Upper lobe of left lung (tissue), 6 donors: ENCODE results near the gene CPEB4. TPM values are rescaled to one million over a fixed set of nuclear protein-coding genes. Genes with fewer than 3 reads are reported as not detected.
A peak's percentile ranks its signal among the peaks of the same experiment; 100 is the strongest.

Experiments
- ATAC-seq, 2 donors: fragments of 200-7000 bp; cut with Tn5 transposase; one replicate each; pipeline ENCODE4 v1.9.1; 2022; ENCODE audit warnings: mild to moderate bottlenecking in 2 of 2, moderate library complexity in 2 of 2; ENCODE audit not compliant: low FRiP score in 2 of 2
- DNase-seq, 2 donors: peaks; one replicate each; pipeline ENCODE4 v3.0.0-alpha.2; 2019 to 2020
- H3K27ac ChIP-seq, 4 donors: fragments of 200-600 bp; sonication (generic); one replicate each; pipeline ENCODE4 v1.5.1; 2016 to 2019
- H3K27me3 ChIP-seq, 4 donors: fragments of 200-600 bp; sonication (generic); one replicate each; pipeline ENCODE4 v1.5.1; 2017 to 2019
- H3K36me3 ChIP-seq, 4 donors: fragments of 200-600 bp; sonication (generic); one replicate each; pipeline ENCODE4 v1.5.1; 2016 to 2019
- H3K4me1 ChIP-seq, 4 donors: fragments of 200-600 bp; sonication (generic); one replicate each; pipeline ENCODE4 v1.5.1; 2018 to 2019
- H3K4me3 ChIP-seq, 4 donors: fragments of 200-600 bp; sonication (generic); one replicate each; pipeline ENCODE4 v1.5.1; 2017 to 2019; ENCODE audit warnings: mild to moderate bottlenecking in 2 of 4, moderate library complexity in 1 of 4
- H3K9me3 ChIP-seq, 4 donors: fragments of 200-600 bp; sonication (generic); one replicate each; pipeline ENCODE4 v1.5.1; 2018 to 2019
- CTCF ChIP-seq, 6 experiments: fragments of 450-650 bp in 4 of 6; fragments of 200-600 bp in 2 of 6; sonication (generic) in 2 of 6; IDR thresholded peaks; one replicate each; pipeline ENCODE4 v1.5.1; 2016 to 2019; ENCODE audit warnings: antibody characterized with exemption in 6 of 6
- EP300 ChIP-seq, 4 donors: sonication (generic); formaldehyde crosslinking; IDR thresholded peaks; one replicate each; pipeline ENCODE4 v1.5.1; 2017; ENCODE audit warnings: antibody characterized with exemption in 4 of 4, control low read depth in 2 of 4
- POLR2A ChIP-seq, 4 donors: fragments of 450-650 bp; IDR thresholded peaks; one replicate each; pipeline ENCODE4 v1.5.1; 2016 to 2017; ENCODE audit warnings: antibody characterized with exemption in 4 of 4, mild to moderate bottlenecking in 2 of 4
- POLR2AphosphoS5 ChIP-seq, 2 donors: sonication (generic); formaldehyde crosslinking; IDR thresholded peaks; one replicate each; pipeline ENCODE4 v1.5.1; 2017; ENCODE audit warnings: antibody characterized with exemption in 2 of 2
- WGBS, 2 donors: methylation state at CpG; one replicate each; pipeline ENCODE4 v1.1.5; 2017 to 2018; 5-methylcytosine and 5-hydroxymethylcytosine counted together
- total RNA-seq, 6 donors: library from RNA; depleted of rRNA in 4 of 6; stranded (reverse); fragments of >200 nt in 4 of 6; gene quantifications; one replicate each; pipeline versions ENCODE4 v1.1.0 to v1.2.1, GENCODE V29; 2016 to 2021
- donor health status: DM: no; HTN: no; CAD: no; lungs with moderate emphysema.
- donor health status: DM: no; HTN: yes; CAD: no; lungs with severe emphysema.

Gene CPEB4
- total RNA-seq, 6 donors from 2014 or later = 52.6 to 96.4 (median 62.0) TPM

- H3K9me3 ChIP-seq = no peaks in the 10 kb centered on the region
- H3K4me3 ChIP-seq = no peak overlapping the region
- ATAC-seq = no peak
- peaks cover 31 to 41% (median 36%) of the 10 kb centered on the region in 4 donors for H3K4me1 ChIP-seq
- H3K27me3 ChIP-seq = no peaks in the 10 kb centered on the region
- peaks cover 0 to 24% (median 7%) of the 10 kb centered on the region in 4 donors for H3K36me3 ChIP-seq
- DNase-seq = no peak
- no peak overlapping the region for H3K27ac ChIP-seq
- TF ChIP-seq CTCF (IDR thresholded peaks at IDR 0.05) = no peak
- TF ChIP-seq EP300 (IDR thresholded peaks at IDR 0.05) = no peak
- no peak for TF ChIP-seq POLR2AphosphoS5 (IDR thresholded peaks at IDR 0.05)
- no peak for TF ChIP-seq POLR2A (IDR thresholded peaks at IDR 0.05)
Measured at GRCh38 chr5:173911623-173912022, 23.5 kb downstream of the CPEB4 start.

- 65 to 73% methylated on average over 4 of the region's 4 CpGs for WGBS, 2 donors
- H3K36me3 ChIP-seq = peaks cover 0 to 24% (median 7%) of the 10 kb centered on the region in 4 donors
- no peak overlapping the region for H3K4me3 ChIP-seq
- peaks cover 20 to 35% (median 28%) of the 10 kb centered on the region in 4 donors for H3K4me1 ChIP-seq
- no peaks in the 10 kb centered on the region for H3K9me3 ChIP-seq
- DNase-seq (no peak), ATAC-seq (no peak)
- H3K27ac ChIP-seq = peak overlapping the region in 1 of 4 donors; percentile 53
- H3K27me3 ChIP-seq = no peaks in the 10 kb centered on the region
- TF ChIP-seq POLR2AphosphoS5 (IDR thresholded peaks at IDR 0.05) (no peak), POLR2A (IDR thresholded peaks at IDR 0.05) (no peak), EP300 (IDR thresholded peaks at IDR 0.05) (no peak), CTCF (IDR thresholded peaks at IDR 0.05) (no peak)
Measured at GRCh38 chr5:173913686-173914321, 25.7 kb downstream of the CPEB4 start.

- H3K9me3 ChIP-seq = no peaks in the 10 kb centered on the region
- H3K4me3 ChIP-seq = no peak overlapping the region
- no peak for DNase-seq
- H3K36me3 ChIP-seq = peaks cover 0 to 24% (median 7%) of the 10 kb centered on the region in 4 donors
- 87% methylated on average over 7 of the region's 7 CpGs for WGBS, 2 donors
- peak overlapping the region in 1 of 4 donors; percentile 28 for H3K27ac ChIP-seq
- ATAC-seq = no peak
- H3K4me1 ChIP-seq = peaks cover 31 to 38% (median 35%) of the 10 kb centered on the region in 4 donors
- TF ChIP-seq POLR2A (IDR thresholded peaks at IDR 0.05) = no peak
- TF ChIP-seq POLR2AphosphoS5 (IDR thresholded peaks at IDR 0.05) = no peak
- H3K27me3 ChIP-seq = no peaks in the 10 kb centered on the region
Measured at GRCh38 chr5:173915310-173916014, 27.3 kb downstream of the CPEB4 start.

GRCh38 chr5:173916233-173916632 lies 28.1 kb downstream of the CPEB4 start:
- WGBS, 2 donors = 53 to 61% methylated on average over 3 of the region's 3 CpGs
- Histone ChIP-seq H3K27me3 (no peaks in the 10 kb centered on the region), H3K9me3 (no peaks in the 10 kb centered on the region), H3K4me1 (peaks cover 38 to 45% (median 41%) of the 10 kb centered on the region in 4 donors), H3K36me3 (peaks cover 0 to 23% (median 4%) of the 10 kb centered on the region in 4 donors), H3K4me3 (no peak overlapping the region), H3K27ac (no peak overlapping the region)
- TF ChIP-seq CTCF (IDR thresholded peaks at IDR 0.05) (no peak), POLR2A (IDR thresholded peaks at IDR 0.05) (no peak), EP300 (IDR thresholded peaks at IDR 0.05) (no peak), POLR2AphosphoS5 (IDR thresholded peaks at IDR 0.05) (no peak)
- DNase-seq (no peak), ATAC-seq (no peak)
